Naive thymus-derived CD4-positive, alpha-beta T cell (primary cell): ENCODE measurements around the gene ZSWIM8. TPM values are rescaled to one million over a fixed set of nuclear protein-coding genes. Genes with fewer than 3 reads are reported as not detected.

ENCODE experiments used
- ATAC-seq: fragments of 150-1000 bp; cut with Tn5 transposase; 2 replicates; pipeline ENCODE4 v1.10.0; 2021; ENCODE audit warnings: mild to moderate bottlenecking, moderate library complexity
- CTCF ChIA-PET: fragments of 350-600 bp; sonication (Branson Sonifier 250); formaldehyde crosslinking; loops from one replicate; lab custom pipeline; 2021; ENCODE audit warnings: antibody characterized with exemption; lab: Charles Lee
- POLR2A ChIA-PET: fragments of 350-600 bp; sonication (Branson Sonifier 250); formaldehyde crosslinking; loops from one replicate; lab custom pipeline; 2021; ENCODE audit warnings: antibody characterized with exemption, inconsistent platforms; lab: Charles Lee
- DNase-seq, 9 donors: peaks; one replicate each; pipeline versions ENCODE4 v3.0.0 to v3.0.0-alpha.2; 2020 to 2022; ENCODE audit warnings: mixed read lengths in 1 of 9
- H3K27ac ChIP-seq: one replicate; pipeline ENCODE4 v1.7.0; 2013; ENCODE audit warnings: mild to moderate bottlenecking, low read depth, low read length, moderate library complexity
- H3K27me3 ChIP-seq, 2 donors: one replicate each; pipeline ENCODE4 v1.7.0; 2013; ENCODE audit warnings: low read length in 2 of 2, mild to moderate bottlenecking in 2 of 2, moderate library complexity in 2 of 2; ENCODE audit not compliant: control insufficient read depth in 2 of 2, insufficient read depth in 2 of 2
- H3K36me3 ChIP-seq, 3 experiments: 1 replicate in 2 of 3; 2 replicates in 1 of 3; pipeline ENCODE4 v1.7.0; 2013; ENCODE audit warnings: low read length in 3 of 3, mild to moderate bottlenecking in 3 of 3, moderate library complexity in 1 of 3; ENCODE audit not compliant: insufficient read depth in 3 of 3, control insufficient read depth in 2 of 3
- H3K4me1 ChIP-seq, 2 donors: one replicate each; pipeline ENCODE4 v1.7.0; 2013; ENCODE audit warnings: low read length in 2 of 2, mild to moderate bottlenecking in 2 of 2, moderate library complexity in 1 of 2; ENCODE audit not compliant: control insufficient read depth in 2 of 2, insufficient read depth in 2 of 2
- H3K4me3 ChIP-seq: 2 replicates; pipeline ENCODE4 v1.7.0; 2013; ENCODE audit warnings: mild to moderate bottlenecking, low read length
- H3K9me3 ChIP-seq, 3 experiments: 1 replicate in 2 of 3; 2 replicates in 1 of 3; pipeline ENCODE4 v1.7.0; 2013; ENCODE audit warnings: low read length in 3 of 3; ENCODE audit not compliant: control insufficient read depth in 2 of 3
- H3K27ac Mint-ChIP-seq, 9 donors: one replicate each; pipeline ENCODE4 v1.8.0; 2020 to 2022; ENCODE audit warnings: mixed read lengths in 9 of 9, mild to moderate bottlenecking in 8 of 9, moderate library complexity in 5 of 9, inconsistent platforms in 2 of 9
- H3K27me3 Mint-ChIP-seq, 5 donors: one replicate each; pipeline ENCODE4 v1.8.0; 2021 to 2022; ENCODE audit warnings: mixed read lengths in 5 of 5, mild to moderate bottlenecking in 1 of 5
- H3K36me3 Mint-ChIP-seq, 5 donors: one replicate each; pipeline ENCODE4 v1.8.0; 2020 to 2022; ENCODE audit warnings: mixed read lengths in 5 of 5, mild to moderate bottlenecking in 3 of 5, inconsistent platforms in 1 of 5
- H3K4me1 Mint-ChIP-seq, 7 donors: one replicate each; pipeline ENCODE4 v1.8.0; 2020 to 2022; ENCODE audit warnings: mixed read lengths in 7 of 7, mild to moderate bottlenecking in 3 of 7, inconsistent platforms in 1 of 7
- H3K4me3 Mint-ChIP-seq, 10 donors: one replicate each; pipeline ENCODE4 v1.8.0; 2020 to 2022; ENCODE audit warnings: mild to moderate bottlenecking in 10 of 10, mixed read lengths in 10 of 10, moderate library complexity in 6 of 10, inconsistent platforms in 2 of 10
- H3K9me3 Mint-ChIP-seq, 11 donors: one replicate each; pipeline ENCODE4 v1.8.0; 2020 to 2022; ENCODE audit warnings: mixed read lengths in 11 of 11, mild to moderate bottlenecking in 4 of 11, inconsistent platforms in 1 of 11, moderate library complexity in 1 of 11
- intact Hi-C, 2 donors: fragments of 100-400 bp; cut with micrococcal nuclease; formaldehyde crosslinking; loops; one replicate each; pipeline ENCODE4 v1.15.1; 2023
- polyA plus RNA-seq, 2 donors: library from polyadenylated mRNA; unstranded; fragments of 300-500 nt; fragmentation: Illumina TruSeq; gene quantifications; one replicate each; pipeline ENCODE4 v1.2.3, GENCODE V29; 2021
- total RNA-seq, 6 experiments: library from RNA in 5 of 6; stranded (reverse) in 5 of 6; gene quantifications; 1 replicate in 5 of 6; 2 replicates in 1 of 6; pipeline ENCODE4 v1.2.3 and lab custom pipeline; 2021 to 2026

ZSWIM8 gene
- total and polyA plus RNA-seq, 7 experiments from 2014 or later: 9.9 to 102 (median 82.0) TPM

DNA sequence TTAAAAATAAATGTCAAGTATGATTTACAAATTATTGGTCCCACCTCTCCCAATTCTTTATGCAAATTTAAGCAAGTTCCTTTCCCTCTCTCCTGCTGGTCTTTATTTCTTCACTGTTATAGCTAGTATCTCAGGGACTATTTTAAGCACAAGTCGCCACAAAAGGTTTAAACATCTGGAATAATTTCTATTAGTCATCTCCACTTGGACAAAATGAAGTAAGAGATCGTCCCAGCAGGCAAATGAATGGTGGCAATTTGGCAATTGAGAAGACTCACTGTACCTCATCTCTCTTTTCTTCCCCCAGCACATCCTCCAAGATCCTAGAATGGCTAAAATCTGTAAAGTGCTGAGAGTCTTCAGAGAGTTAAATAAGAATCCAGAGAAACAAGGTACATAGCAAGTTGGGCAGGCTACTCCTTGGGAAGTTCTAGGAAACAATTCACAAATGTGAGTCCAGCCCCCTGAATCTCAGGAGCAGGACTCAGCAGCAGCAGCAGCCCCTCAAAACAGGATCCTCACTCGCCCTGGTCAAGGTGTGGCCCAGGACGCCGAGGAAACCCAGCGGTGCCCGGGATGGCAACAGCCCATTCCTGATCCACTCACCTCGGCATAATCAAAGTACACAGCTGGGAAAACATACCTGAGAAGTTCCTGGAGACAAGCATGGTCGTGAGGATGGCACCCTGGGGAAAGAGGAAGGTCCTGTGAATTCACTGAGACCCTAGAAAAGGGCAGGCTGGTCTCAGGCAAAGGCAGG is 56.3 kb downstream of the ZSWIM8 start:
- CTCF ChIA-PET: interaction anchor here (0.6 to 1.6 kb wide), 2 partner anchors 18 to 38 kb away, joined by 3 to 6 read pairs; no protein-coding TSS in a partner anchor
- no peaks in the 10 kb centered on the region for H3K9me3 ChIP-seq
- no peak overlapping the region for H3K4me3 ChIP-seq
- ATAC-seq (no peak), DNase-seq (no peak)
- intact Hi-C loops: no loop called here
- no peak overlapping the region for H3K27ac ChIP-seq
- peak overlapping the region in 3 of 9 donors; percentile 32 to 49 (median 38) for H3K27ac Mint-ChIP-seq
- H3K27me3 ChIP-seq: no peaks in the 10 kb centered on the region
- no peak overlapping the region for H3K4me3 Mint-ChIP-seq
- H3K9me3 Mint-ChIP-seq: no peaks in the 10 kb centered on the region
- peaks cover 9 to 86% (median 26%) of the 10 kb centered on the region in 3 experiments for H3K36me3 ChIP-seq
- POLR2A ChIA-PET: interaction anchor here (0.8 kb wide), 1 partner anchor 321 kb away, joined by 3 read pairs; no protein-coding TSS in a partner anchor
- no peaks in the 10 kb centered on the region for H3K27me3 Mint-ChIP-seq
- no peaks in the 10 kb centered on the region for H3K4me1 ChIP-seq
- H3K4me1 Mint-ChIP-seq: peaks cover 0 to 7% (median 0%) of the 10 kb centered on the region in 7 donors
- H3K36me3 Mint-ChIP-seq: peaks cover 10 to 51% (median 14%) of the 10 kb centered on the region in 5 donors

DNA sequence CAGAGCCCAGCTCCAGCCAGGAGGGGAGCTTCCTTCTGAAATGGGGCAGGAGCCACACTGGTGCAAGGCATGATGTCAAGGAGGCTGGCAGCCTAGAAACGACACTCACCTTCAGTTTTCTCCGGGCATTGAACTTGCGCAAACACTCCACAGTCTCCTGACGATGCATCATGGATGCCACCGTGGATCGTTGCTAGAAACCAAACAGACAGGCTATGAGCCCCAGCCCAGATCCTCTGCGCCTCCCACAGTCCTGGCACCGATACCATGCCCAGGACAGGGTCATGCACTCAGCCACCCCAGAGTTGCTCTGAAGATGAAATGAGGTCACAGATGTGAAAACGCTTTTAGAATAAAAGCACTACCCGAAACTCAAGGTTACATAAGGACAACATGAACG is 56.9 kb downstream of the ZSWIM8 start:
- Mint-ChIP-seq H3K36me3 (peaks cover 14 to 51% (median 17%) of the 10 kb centered on the region in 5 donors), H3K27me3 (no peaks in the 10 kb centered on the region), H3K27ac (no peak overlapping the region), H3K9me3 (no peaks in the 10 kb centered on the region), H3K4me3 (no peak overlapping the region), H3K4me1 (peaks cover 0 to 7% (median 0%) of the 10 kb centered on the region in 7 donors)
- Histone ChIP-seq H3K9me3 (no peaks in the 10 kb centered on the region), H3K27ac (no peak overlapping the region), H3K4me1 (no peaks in the 10 kb centered on the region), H3K4me3 (no peak overlapping the region), H3K27me3 (no peaks in the 10 kb centered on the region), H3K36me3 (peaks cover 9 to 86% (median 26%) of the 10 kb centered on the region in 3 experiments)
- intact Hi-C loops: no loop called here
- no peak for DNase-seq
- POLR2A ChIA-PET: interaction anchor here (0.7 to 0.8 kb wide), 2 partner anchors 293 to 322 kb away, joined by 3 to 7 read pairs; no protein-coding TSS in a partner anchor
- CTCF ChIA-PET: interaction anchor here (0.6 to 1.6 kb wide), 3 partner anchors 17 to 69 kb away, joined by 3 to 6 read pairs (median 3); no protein-coding TSS in a partner anchor
- ATAC-seq: no peak

DNA sequence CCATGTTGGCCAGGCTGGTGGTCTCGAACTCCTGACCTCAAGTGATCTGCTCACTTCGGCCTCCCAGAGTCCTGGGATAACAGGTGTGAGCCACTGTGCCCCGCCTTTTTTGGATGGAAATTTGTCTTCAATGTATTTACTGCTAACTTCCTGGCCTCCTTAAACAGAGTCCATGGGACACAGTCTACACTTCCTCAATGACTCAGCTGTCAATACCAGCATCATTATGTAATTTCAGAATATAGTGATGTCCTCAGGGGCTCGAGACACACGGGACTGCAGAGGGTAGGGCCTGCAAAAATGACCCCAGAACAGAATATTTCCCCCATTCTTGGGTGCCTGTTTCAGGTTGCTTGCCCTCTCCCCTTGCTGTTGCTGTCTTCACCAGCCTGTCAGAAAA is 57.9 kb downstream of the ZSWIM8 start:
- Mint-ChIP-seq H3K27ac (peak overlapping the region in 2 of 9 donors; percentile 30 to 70), H3K4me3 (no peak overlapping the region), H3K4me1 (peaks cover 0 to 7% (median 0%) of the 10 kb centered on the region in 7 donors), H3K9me3 (no peaks in the 10 kb centered on the region), H3K36me3 (peaks cover 14 to 59% (median 20%) of the 10 kb centered on the region in 5 donors), H3K27me3 (no peaks in the 10 kb centered on the region)
- POLR2A ChIA-PET: interaction anchor here (25.1 kb wide), 1 partner anchor 35 kb away, joined by 327 read pairs; the partner anchor contains the start of gene CAMK2G
- intact Hi-C loops: no loop called here
- Histone ChIP-seq H3K4me3 (no peak overlapping the region), H3K36me3 (peaks cover 16 to 86% (median 31%) of the 10 kb centered on the region in 3 experiments), H3K27ac (no peak overlapping the region), H3K9me3 (no peaks in the 10 kb centered on the region), H3K4me1 (no peaks in the 10 kb centered on the region), H3K27me3 (no peaks in the 10 kb centered on the region)
- no peak for DNase-seq
- peak; percentile 51 for ATAC-seq
- CTCF ChIA-PET: interaction anchor here (1.6 kb wide), 1 partner anchor 37 kb away, joined by 6 read pairs; no protein-coding TSS in a partner anchor

DNA sequence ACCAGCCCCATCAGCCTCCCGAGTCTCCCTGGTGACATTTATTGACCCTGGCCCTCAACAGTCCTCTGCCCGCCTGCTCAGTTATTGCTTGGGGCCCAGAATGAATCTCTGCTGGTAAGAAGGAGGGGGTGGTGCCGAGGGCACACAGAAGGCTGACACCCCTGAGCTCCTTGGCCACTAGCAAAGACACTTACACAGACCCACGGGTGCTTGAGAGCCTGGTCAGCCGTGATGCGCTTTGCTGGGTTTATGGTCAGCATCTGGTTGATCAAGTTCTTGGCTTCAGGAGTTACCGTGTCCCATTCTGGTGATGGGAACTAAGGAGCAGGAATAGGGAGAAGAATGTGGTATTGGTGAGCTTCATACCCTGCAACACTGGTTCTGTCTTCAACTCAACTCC is 61.6 kb downstream of the ZSWIM8 start:
- intact Hi-C loops: loop anchor here in 1 of 2 donors (5.0 kb wide), 1 partner anchor 210 kb away; no protein-coding TSS in a partner anchor
- Histone ChIP-seq H3K36me3 (peaks cover 22 to 73% (median 32%) of the 10 kb centered on the region in 3 experiments), H3K27me3 (no peaks in the 10 kb centered on the region), H3K4me3 (no peak overlapping the region), H3K27ac (no peak overlapping the region), H3K4me1 (peaks cover 6 to 7% of the 10 kb centered on the region in 2 donors), H3K9me3 (no peaks in the 10 kb centered on the region)
- Mint-ChIP-seq H3K36me3 (peaks cover 15 to 55% (median 24%) of the 10 kb centered on the region in 5 donors), H3K4me3 (no peak overlapping the region), H3K27ac (peak overlapping the region in 1 of 9 donors; percentile 45), H3K9me3 (no peaks in the 10 kb centered on the region), H3K27me3 (no peaks in the 10 kb centered on the region), H3K4me1 (peaks cover 11 to 17% (median 16%) of the 10 kb centered on the region in 7 donors)
- ChIA-PET CTCF (interaction anchor here (1.8 to 10.8 kb wide), 3 partner anchors 32 to 94 kb away, joined by 7 to 288 read pairs (median 19); partner anchors contain the start of gene CAMK2G), POLR2A (interaction anchor here (0.8 to 25.1 kb wide), 4 partner anchors 12 to 145 kb away, joined by 3 to 327 read pairs (median 4); partner anchors contain the start of gene CAMK2G)
- no peak for ATAC-seq
- no peak for DNase-seq

DNA sequence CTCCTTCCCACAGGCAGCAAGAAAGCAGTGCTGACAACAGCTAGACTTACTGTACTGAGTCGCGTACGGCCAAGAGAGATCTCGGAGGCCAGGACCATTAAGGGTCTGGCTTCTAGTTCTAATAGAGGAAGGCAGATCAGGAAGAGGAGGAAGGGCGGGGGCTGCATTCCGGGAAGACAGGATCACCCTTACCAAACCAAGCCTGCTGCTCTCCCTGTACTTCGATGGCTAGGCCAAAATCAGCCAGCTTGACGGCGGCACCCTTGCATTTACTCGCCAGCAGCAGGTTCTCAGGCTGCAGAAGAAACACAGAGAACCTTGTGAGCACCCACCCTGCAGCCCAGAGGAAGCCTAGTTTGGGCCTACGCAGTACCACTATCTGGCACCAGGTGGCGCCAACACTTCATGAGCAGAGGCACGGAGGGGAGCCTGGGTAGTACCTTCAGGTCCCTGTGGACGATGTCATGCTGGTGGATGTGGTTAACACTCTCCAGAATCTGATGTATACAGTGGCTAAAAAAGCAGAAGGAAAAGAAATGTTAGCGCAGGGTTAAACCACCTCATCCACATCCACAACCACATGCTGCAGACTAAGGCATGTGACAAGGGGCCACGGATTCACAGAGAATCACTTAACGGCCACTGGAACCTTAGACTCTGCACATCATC is 63.5 kb downstream of the ZSWIM8 start:
- no peaks in the 10 kb centered on the region for H3K9me3 ChIP-seq
- H3K27ac Mint-ChIP-seq: peak overlapping the region; percentile 75 to 97 (median 94)
- ChIA-PET POLR2A (interaction anchor here (0.8 to 25.1 kb wide), 3 partner anchors 18 to 38 kb away, joined by 3 to 327 read pairs (median 3); partner anchors contain the start of gene CAMK2G), CTCF (interaction anchor here (0.7 to 10.8 kb wide), 20 partner anchors 9 to 228 kb away, joined by 3 to 288 read pairs (median 4); partner anchors contain the start of gene CAMK2G)
- peak overlapping the region; percentile 56 for H3K27ac ChIP-seq
- DNase-seq (peak; percentile 82 to 93 (median 88)), ATAC-seq (peak; percentile 100)
- H3K4me1 Mint-ChIP-seq: peaks cover 11 to 23% (median 16%) of the 10 kb centered on the region in 7 donors
- no peaks in the 10 kb centered on the region for H3K27me3 Mint-ChIP-seq
- intact Hi-C loops: loop anchor here (1.0 to 5.0 kb wide), 10 partner anchors 8 to 208 kb away; partner anchors contain the start of gene NDST2 (in 1 of the 2)
- H3K4me3 Mint-ChIP-seq: peak overlapping the region in 5 of 10 donors; percentile 1 to 58 (median 37)
- H3K27me3 ChIP-seq: no peaks in the 10 kb centered on the region
- no peaks in the 10 kb centered on the region for H3K9me3 Mint-ChIP-seq
- H3K4me1 ChIP-seq: peaks cover 6 to 7% of the 10 kb centered on the region in 2 donors
- H3K36me3 ChIP-seq: peaks cover 22 to 73% (median 35%) of the 10 kb centered on the region in 3 experiments
- H3K36me3 Mint-ChIP-seq: peaks cover 15 to 55% (median 29%) of the 10 kb centered on the region in 5 donors
- no peak overlapping the region for H3K4me3 ChIP-seq
